HG02678 (cell line): ENCODE results near the gene FXYD2.

Experiments
- ATAC-seq: cut with Tn5 transposase; IDR thresholded peaks from one replicate; pipeline ENCODE4 v1.9.1; 2021; ENCODE audit warnings: mild to moderate bottlenecking, moderate library complexity; ENCODE audit not compliant: unreplicated experiment

FXYD2 gene

GRCh38 chr11:117859061-117859460 is 34.5 kb upstream of the FXYD2 start:
- ATAC-seq, result no peak

- no peak for ATAC-seq
Observed at GRCh38 chr11:117857734-117858414, 33.3 kb upstream of the FXYD2 start.

GRCh38 chr11:117855912-117856651 is 31.5 kb upstream of the FXYD2 start:
- no peak for ATAC-seq

GRCh38 chr11:117855186-117855845 is 30.8 kb upstream of the FXYD2 start:
- no peak for ATAC-seq

DNA sequence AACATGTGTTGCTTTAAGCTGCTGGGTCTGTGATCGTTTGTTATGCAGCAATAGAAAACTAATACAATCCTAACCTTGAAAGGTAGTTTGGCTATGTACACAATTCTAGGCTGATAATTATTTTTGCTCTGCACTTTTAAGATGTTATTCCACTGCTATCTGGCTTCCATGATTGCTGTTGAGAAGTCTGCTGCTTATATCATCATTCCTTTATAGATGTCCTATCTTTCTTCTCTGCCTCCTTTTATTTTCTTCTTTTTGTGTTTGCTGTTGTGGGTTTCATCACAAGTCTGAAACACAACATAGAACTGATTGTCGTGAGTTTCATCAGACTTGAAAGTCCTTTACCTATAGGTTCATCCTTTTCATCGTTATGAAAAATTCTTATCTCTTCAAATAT is 27.8 kb upstream of the FXYD2 start:
- no peak for ATAC-seq

- ATAC-seq, result no peak
Observed at GRCh38 chr11:117851852-117852251, 27.3 kb upstream of the FXYD2 start.

DNA sequence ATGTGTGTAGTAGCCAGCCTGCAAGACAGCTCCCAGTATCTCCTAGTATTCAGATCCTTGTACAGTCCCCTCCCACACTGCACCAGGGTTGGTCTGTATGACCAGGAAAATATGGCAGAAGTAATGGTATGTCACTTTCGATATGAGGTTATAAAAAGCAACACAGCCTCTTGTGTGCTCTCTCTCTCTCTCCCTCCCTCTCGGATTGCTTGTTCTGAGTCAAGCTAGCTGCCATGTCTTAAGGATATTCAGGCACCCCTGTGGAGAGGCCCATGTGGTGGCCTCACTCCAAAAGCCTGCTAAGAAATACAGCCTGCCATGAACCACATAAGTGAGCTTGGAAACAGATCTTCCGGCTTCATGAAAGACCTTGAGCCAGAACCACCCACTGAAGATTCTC is 26.6 kb upstream of the FXYD2 start:
- ATAC-seq, result no peak

- ATAC-seq, result no peak
Observed at GRCh38 chr11:117849781-117850414, 25.4 kb upstream of the FXYD2 start.

DNA sequence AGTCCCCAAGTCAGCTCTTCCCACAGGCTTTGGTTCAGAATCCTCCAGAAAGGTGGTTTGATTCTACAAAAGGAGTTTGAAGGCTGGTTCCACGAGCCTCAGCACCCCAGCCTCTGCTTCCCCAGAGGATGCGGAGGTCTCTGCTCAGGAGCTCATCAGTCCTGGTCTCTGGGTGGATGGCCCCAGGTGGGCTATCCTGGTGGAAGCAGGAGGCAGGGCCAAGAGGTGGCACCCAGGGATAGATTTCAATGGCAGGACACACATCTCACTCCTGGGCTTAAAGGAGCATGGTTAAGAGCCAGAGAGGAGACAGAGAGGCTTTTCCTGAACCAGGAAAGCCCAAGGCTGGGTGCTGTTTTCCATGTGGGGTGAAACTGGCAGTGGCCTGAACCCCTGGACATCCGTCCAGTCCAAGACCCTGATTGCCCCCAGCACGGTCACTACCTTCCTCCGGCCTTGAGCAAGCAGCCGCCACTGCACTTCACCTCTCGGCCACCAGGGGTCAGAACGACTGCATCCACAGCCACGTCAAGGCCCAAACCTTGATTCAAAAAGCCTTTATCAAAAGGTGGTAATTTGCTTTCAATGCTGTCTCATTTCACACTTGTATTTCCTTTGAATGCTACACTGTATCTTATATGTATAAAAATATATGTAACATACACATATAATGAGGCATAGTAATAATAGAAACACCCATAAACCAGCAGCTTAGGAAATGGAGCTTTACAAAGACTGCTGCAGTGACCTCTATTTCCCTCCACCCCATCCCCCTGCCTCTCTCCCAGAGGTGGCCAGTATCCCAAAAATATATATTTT is 19.3 kb upstream of the FXYD2 start:
- ATAC-seq, result no peak

DNA sequence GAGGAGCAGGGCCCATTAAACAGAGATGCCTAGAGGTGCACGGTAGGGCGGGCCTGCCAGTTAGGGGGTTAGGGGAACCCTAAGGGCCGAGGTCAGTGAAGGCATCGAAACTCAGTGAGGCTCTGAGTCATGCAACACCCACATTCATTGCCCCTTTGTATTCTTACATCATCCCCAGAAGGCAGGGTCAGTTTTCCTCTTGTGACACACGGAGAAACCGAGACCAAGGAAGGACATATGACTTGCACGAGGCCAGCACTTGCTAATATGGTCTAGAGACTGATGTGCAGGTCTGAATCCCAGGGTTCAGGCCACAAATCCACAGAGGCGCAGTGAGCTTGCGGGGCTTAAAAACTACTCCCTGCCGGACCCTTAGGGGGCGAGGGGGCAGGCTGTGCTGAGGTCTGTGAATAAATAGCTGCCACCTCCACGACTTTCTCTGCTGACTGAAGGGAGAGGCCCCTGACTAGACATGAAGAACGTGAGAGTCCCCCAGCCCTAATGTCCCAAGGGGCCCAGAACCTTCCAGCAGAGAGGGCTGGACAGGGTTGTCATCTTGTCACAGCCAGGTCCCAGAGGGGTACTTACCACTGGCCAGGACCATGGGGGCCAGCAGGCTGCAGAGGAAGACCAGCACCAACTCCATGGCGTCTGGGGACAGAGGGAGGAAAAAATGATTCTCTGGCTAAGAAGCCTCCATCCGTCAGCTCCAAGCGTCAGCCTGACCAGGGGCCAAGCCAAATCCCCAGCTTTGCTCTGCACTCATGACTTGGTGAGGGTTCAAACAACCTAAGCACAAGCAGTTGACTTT is 17.8 kb upstream of the FXYD2 start:
- no peak for ATAC-seq

- no peak for ATAC-seq
Observed at GRCh38 chr11:117841551-117842031, 17.0 kb upstream of the FXYD2 start.

GRCh38 chr11:117840881-117841550 is 16.5 kb upstream of the FXYD2 start:
- ATAC-seq, result no peak

DNA sequence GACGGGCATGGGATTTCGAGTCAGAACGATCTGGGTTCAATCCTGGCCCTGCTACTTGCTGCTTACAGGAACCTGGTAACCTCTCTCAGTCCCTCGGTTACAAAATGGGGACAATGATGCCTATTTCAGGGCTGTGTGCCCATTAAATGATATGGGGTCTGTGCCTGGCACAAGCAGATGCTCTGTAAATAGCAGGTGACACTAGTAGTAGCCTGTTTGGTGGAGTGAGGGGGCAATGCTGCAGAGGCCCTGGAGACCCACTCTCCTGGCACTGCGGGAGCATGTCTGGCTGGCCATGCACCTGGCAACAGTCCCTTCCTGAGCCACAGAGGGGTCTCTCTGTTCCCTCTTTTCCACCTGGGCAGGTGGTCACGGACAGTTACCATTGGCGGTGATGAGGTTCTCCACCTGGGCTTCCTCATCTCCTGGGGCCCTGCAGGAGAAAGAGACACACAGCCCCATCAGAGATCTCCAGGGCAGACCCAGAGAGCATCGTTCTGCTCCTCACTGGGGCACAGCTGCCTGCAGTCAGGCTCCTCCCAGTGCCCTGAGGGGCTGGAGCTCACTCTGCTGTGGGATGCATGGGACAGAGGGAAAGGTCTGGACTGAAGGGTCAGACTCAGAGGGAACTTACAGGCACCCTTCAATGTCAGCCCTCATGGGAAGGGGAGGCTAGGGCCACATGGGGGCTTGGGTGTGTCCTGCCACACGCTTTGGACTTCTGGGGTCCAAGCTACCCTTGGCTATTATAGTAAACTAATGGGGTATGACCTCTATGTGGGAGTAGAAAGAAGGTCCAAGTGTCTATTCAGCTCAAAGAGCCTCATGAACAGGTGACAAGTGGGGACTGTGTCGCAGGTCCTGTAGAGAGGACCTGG is 15.6 kb upstream of the FXYD2 start:
- no peak for ATAC-seq

- ATAC-seq, result no peak
Observed at GRCh38 chr11:117839380-117839881, 14.9 kb upstream of the FXYD2 start.

- no peak for ATAC-seq
Observed at GRCh38 chr11:117838901-117839300, 14.4 kb upstream of the FXYD2 start.

GRCh38 chr11:117837791-117838190 is 13.2 kb upstream of the FXYD2 start:
- no peak for ATAC-seq

- no peak for ATAC-seq
Observed at GRCh38 chr11:117837070-117837776, 12.7 kb upstream of the FXYD2 start.
